ENCODE results near the gene TP53RK.

The TP53RK gene

DNA sequence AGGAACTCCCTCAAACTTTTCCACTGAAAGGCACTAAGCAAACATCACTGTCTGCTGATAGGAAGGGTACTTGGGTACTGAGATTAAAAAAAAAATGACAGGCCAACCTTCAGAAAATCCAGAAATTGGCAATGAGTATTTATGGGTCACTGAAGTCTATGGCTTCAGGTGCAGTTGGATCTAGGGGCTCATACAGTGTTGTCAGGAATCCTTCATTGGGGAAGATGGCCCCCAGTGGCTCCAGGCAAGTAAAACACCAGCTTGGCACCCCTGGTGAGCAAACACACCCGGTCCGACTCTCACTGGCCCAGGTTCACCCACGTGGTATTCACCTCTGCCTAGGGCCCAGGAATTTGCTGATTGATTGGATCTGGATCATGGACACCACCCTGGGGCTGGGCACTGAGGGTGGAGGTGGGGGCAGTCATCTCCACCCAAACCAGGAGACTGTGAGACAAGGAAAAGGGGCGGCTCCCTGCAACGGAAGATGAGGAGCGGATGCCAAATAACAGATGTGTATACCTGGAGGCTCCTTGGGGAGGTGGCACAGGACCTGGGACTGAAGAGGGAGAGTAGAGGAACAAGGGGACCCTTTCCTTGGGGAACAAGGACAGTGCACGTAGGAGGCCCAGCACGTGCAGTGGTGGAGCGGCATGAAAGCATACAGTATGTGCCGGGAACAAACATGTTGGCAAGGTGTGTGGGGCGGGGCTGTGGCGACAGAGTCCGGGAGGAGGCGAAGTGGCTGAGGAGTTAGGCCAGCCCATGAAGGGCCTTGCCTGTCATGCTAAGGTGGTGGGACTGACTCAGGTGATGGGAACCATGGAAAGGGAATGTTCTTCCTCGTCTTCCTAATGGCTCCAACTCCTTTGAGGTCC is 25.0 kb upstream of the TP53RK start:
- no peaks in the 10 kb centered on the region for H3K4me1 ChIP-seq
- no peaks in the 10 kb centered on the region for H3K9me3 ChIP-seq
- no peaks in the 10 kb centered on the region for H3K36me3 ChIP-seq (replicated peaks)
- DNase-seq (ENCODE audit: low spot score in 2 of 2), result no peak
- H3K4me3 ChIP-seq, result no peak overlapping the region
- H3K27me3 ChIP-seq (ENCODE audit: low read depth), result no peaks in the 10 kb centered on the region
- in situ Hi-C loops (cut with MboI; ENCODE audit: low sequenced_read_pairs), result no loop called here

DNA sequence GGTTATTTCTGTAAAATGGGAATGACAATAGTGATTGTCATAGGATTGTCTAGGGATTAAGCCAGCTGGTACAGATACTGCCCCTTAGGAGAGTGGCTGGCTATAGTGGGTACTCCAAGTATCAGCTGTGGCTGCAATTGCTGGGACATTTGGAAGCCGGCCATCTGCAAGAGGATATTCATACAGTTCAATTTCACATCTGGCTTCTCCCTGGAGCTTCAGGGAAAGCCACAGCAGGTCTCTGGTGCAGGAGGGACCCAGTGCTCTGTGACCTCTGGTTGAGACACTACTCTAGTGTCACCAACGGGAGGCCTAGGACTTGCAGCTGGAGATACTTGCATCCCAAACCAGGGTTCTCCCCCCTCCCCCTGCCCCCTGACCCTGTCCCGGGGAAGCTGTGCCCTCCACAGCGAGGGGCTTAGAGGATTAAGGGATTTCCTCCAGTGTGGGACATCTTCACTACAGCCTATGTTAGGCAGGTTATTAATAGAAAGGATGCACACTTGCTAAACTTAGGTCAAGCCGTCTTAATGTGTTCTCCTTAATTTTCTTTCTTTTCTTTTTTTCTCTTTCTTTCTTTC is 22.9 kb upstream of the TP53RK start:
- DNase-seq (ENCODE audit: low spot score in 2 of 2), result no peak
- no peaks in the 10 kb centered on the region for H3K27me3 ChIP-seq (ENCODE audit: low read depth)
- H3K9me3 ChIP-seq, result no peaks in the 10 kb centered on the region
- no peaks in the 10 kb centered on the region for H3K4me1 ChIP-seq
- no peak overlapping the region for H3K4me3 ChIP-seq
- in situ Hi-C loops (cut with MboI; ENCODE audit: low sequenced_read_pairs), result no loop called here
- H3K36me3 ChIP-seq (replicated peaks), result no peaks in the 10 kb centered on the region

DNA sequence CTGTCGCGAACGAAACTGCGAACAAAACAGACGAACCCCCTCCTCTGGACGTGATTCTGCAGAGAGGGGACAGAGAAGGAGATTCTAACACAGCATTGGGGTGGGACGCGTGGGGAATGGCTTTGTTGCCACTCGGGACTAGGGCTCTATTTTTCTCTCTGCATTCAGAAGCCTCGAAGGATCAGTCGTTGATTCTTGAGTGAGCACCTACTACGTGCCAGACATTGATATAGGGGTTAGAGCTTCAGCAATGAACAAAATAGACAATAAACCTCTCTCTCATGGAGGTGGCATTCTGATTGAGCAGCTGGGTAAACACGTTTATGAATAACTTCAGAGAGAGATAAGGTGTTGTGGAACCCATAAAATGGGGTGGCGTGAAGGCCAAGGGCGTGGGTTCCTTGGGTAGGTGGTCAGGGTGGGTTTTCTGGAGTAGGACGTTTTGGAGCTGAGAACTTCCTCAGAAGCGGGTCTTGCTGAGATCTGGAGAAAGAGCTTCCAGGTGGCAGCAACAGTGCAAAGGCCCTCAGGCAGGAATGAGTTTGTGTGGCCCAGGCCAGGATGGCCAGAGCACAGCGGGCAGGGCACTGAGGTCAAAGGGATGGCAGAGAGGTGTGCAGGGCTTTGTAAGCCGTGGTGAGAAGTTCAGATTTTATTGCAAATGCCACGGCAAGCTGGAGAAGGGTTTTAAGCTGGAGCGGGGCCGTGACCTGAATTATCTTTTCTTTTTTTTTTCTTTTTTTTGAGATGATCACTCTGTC is 21.1 kb upstream of the TP53RK start:
- in situ Hi-C loops (cut with MboI; ENCODE audit: low sequenced_read_pairs), result no loop called here
- no peak for DNase-seq (ENCODE audit: low spot score in 2 of 2)
- no peak overlapping the region for H3K4me3 ChIP-seq
- H3K4me1 ChIP-seq, result no peaks in the 10 kb centered on the region
- H3K9me3 ChIP-seq, result no peaks in the 10 kb centered on the region
- H3K36me3 ChIP-seq (replicated peaks), result no peaks in the 10 kb centered on the region
- H3K27me3 ChIP-seq (ENCODE audit: low read depth), result no peaks in the 10 kb centered on the region

DNA sequence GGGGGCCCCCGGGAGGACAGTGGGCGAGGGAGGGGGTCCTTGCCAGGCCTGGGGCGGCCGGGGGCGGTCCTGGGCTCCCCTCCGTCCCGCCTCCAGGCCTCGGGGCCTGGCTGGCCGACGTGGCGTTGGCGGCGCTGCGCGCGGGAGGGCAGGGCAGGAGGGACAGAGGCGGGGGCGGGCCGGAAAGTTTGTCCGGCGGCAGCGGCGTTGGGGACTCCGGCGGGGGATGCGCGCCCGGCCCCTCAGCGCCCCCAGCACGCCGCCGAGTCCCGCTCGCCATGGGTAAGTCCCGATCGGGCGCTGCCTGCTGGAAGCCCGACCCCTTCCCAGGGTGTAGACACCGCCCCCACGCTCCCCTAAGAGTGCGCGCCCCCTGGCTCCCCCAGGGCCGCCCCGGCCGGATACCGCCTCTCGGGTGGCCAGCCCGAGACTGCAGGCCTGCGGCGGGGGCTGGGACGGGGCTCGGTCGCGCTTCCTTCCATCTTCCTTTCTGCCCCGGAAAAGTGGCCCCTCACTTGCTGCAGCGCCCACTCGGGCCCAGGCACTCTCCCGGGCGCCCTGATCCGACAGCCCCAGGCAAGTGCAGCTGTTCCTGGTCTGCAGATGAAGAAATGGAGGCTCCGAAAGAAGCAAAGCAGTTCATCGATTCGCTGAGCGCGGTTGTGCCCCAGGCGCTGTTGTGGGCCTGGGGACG is 20.4 kb upstream of the TP53RK start, which contains the start of gene SLC2A10:
Gene SLC2A10 (plus strand): TSS at position 191 of the 694 bp plus-strand sequence. CDS start 88 bp downstream, at position 279.
- Histone ChIP-seq H3K9me3 (no peaks in the 10 kb centered on the region), H3K4me1 (no peaks in the 10 kb centered on the region; the same call in 1 of the 2 replicates), H3K27me3 (ENCODE audit: low read depth) (no peaks in the 10 kb centered on the region), H3K36me3 (replicated peaks) (no peaks in the 10 kb centered on the region), H3K4me3 (no peak within 1 kb of the TSS)
- in situ Hi-C loops (cut with MboI; ENCODE audit: low sequenced_read_pairs), result no loop called here
- no peak for DNase-seq (ENCODE audit: low spot score in 2 of 2)

DNA sequence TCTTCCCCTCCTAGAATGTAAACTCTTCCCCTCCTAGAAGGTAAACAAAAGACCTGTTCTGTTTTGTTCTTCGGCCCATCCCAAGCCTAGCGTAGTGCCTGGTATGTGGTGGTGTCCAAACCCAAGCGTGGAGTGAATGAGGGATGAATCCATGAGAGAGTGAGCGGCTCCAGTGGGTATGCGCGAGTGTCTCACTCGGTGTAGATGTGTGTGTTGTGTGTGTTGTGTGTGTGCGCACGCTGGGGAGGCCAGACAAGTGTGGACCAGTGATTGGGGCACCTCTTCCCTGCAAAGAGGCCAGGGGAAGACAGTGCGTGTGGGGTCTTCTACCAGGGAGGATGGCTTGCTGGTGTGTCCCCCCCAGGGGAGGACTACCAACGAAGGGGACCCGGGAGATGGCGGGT is 19.8 kb upstream of the TP53RK start:
- no peak for DNase-seq (ENCODE audit: low spot score in 2 of 2)
- Histone ChIP-seq H3K36me3 (replicated peaks) (no peaks in the 10 kb centered on the region), H3K4me1 (no peaks in the 10 kb centered on the region; the same call in 1 of the 2 replicates), H3K27me3 (ENCODE audit: low read depth) (no peaks in the 10 kb centered on the region), H3K4me3 (no peak overlapping the region), H3K9me3 (no peaks in the 10 kb centered on the region)
- in situ Hi-C loops (cut with MboI; ENCODE audit: low sequenced_read_pairs), result no loop called here

DNA sequence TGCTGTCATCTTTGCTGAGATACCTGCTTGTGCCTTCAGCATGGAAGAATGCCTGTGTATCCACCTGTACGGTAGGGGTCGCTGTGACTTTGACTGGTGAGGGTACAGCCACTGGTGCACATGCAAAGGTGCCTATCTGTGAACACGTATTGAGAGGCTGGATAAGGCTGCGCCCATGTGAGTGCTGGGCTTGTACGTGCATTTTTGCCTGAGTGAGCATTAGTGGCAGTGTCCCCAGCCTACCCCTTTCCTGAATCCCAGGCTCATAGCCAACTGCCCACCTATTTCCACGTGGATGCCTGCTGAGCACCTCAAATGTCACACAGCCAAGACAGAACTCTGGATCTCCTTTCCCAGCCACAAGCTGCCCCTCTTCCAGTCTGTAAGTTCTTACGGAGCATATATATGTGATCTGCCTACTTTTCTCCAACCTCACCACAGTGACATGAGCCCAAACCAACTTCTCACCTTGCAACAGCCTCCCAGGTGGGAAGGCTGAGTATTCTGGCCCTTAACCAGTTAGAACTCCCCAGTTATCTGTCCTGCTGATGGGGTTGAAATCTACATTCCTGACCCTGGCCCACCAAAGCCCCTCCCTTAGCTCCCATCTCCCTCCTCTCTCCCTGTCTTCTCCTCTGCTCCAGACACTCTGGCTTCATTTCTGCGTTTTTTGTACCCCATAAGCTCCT is 19.1 kb upstream of the TP53RK start:
- Histone ChIP-seq H3K36me3 (replicated peaks) (no peaks in the 10 kb centered on the region), H3K4me3 (no peak overlapping the region), H3K9me3 (no peaks in the 10 kb centered on the region), H3K4me1 (no peaks in the 10 kb centered on the region; the same call in 1 of the 2 replicates), H3K27me3 (ENCODE audit: low read depth) (no peaks in the 10 kb centered on the region)
- in situ Hi-C loops (cut with MboI; ENCODE audit: low sequenced_read_pairs), result no loop called here
- DNase-seq (ENCODE audit: low spot score in 2 of 2), result no peak

DNA sequence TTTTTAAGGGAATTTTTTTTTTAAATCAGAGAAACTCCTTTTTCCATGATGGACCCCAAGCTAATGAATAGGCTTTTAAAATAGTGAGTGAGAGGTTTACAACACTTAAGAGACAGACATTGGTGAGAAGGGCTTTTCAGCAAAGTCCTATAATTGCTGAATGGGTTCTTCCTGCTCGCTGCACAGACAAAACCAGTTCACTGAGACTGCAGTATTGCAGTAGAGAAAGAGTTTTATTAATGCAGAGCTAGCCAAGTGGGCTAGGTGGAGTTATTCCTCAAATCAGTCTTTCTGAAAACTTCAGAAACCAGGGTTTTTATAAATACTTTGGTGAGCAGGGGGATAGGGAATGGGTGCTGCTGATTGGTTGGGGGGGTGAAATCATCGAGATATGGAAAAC is 17.0 kb upstream of the TP53RK start:
- Histone ChIP-seq H3K4me1 (no peaks in the 10 kb centered on the region; the same call in 1 of the 2 replicates), H3K36me3 (replicated peaks) (no peaks in the 10 kb centered on the region), H3K9me3 (no peaks in the 10 kb centered on the region), H3K4me3 (no peak overlapping the region), H3K27me3 (ENCODE audit: low read depth) (no peaks in the 10 kb centered on the region)
- no peak for DNase-seq (ENCODE audit: low spot score in 2 of 2)
- in situ Hi-C loops (cut with MboI; ENCODE audit: low sequenced_read_pairs), result no loop called here

DNA sequence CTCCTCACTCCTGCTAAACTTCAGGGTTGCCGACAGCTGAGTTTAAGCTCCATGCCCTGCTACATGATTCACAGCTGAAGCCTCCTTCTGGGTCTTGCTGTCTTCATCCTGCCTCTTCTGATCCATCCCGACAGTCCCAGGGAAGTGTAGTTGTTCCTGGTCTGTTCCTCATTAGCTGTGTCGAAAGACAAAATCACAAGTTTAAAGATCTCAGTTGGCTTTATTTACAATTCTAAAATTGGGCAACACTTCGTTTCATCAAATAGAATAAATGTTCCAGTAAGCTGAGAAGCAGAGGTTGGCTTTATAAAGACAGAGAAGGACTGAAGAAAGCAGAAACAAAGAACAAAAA is 16.1 kb upstream of the TP53RK start:
- H3K27me3 ChIP-seq (ENCODE audit: low read depth), result no peaks in the 10 kb centered on the region
- H3K4me1 ChIP-seq, result no peaks in the 10 kb centered on the region; the same call in 1 of the 2 replicates
- H3K4me3 ChIP-seq, result no peak overlapping the region
- no peaks in the 10 kb centered on the region for H3K9me3 ChIP-seq
- no peak for DNase-seq (ENCODE audit: low spot score in 2 of 2)
- H3K36me3 ChIP-seq (replicated peaks), result no peaks in the 10 kb centered on the region
- in situ Hi-C loops (cut with MboI; ENCODE audit: low sequenced_read_pairs), result no loop called here

DNA sequence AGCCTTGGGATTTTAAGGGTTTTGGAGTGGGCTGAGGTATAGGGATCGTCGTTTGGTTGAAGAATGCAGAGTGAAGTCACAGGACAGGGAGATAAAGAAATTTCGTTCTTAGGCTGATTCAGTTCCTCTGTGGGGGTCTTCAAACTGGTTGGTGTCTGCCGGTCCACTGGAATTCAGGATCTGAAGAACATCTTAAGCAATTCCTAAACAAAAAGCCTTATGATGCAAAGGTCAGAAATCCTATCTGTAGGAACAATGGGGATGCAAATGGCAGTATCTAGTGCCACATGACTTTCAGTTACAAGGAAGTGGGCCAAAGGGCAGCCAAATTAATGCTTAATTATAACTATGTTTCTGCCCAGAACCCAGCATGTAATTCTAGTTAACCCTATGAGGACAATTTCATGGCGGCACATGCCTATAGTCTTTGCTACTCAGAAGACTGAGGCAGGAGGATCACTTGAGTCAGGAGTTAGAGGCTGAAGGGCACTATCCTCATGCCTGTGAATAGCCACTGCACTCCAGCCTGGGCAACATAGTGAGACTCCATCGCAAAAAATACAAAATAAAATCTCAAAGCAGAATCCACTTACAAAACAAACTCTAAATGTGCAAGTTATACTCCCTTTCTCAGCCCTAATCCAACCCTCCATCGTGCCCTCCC is 15.6 kb upstream of the TP53RK start:
- no peak overlapping the region for H3K4me3 ChIP-seq
- DNase-seq (ENCODE audit: low spot score in 2 of 2), result no peak
- no peaks in the 10 kb centered on the region; the same call in 1 of the 2 replicates for H3K4me1 ChIP-seq
- no peaks in the 10 kb centered on the region for H3K27me3 ChIP-seq (ENCODE audit: low read depth)
- H3K9me3 ChIP-seq, result no peaks in the 10 kb centered on the region
- in situ Hi-C loops (cut with MboI; ENCODE audit: low sequenced_read_pairs), result no loop called here
- H3K36me3 ChIP-seq (replicated peaks), result no peaks in the 10 kb centered on the region

DNA sequence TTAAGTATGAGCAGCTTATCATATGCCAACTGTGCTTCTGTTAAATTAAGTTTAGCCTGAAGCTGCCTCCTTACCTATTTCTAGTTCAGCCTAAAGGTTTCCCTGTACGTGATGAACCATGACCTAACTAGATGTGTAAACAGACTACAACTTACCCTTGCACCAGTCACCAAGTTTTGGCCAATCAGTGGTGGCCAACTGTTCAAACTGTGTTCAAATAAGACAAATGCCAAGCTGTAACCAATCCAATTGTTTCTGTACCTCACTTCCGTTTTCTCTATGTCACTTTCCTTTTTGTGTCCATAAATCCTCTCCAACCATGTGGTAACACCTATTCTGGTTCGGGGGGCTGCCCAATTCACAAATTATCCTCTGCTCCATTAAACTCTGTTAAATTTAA is 14.2 kb upstream of the TP53RK start:
- H3K36me3 ChIP-seq (replicated peaks), result no peaks in the 10 kb centered on the region

DNA sequence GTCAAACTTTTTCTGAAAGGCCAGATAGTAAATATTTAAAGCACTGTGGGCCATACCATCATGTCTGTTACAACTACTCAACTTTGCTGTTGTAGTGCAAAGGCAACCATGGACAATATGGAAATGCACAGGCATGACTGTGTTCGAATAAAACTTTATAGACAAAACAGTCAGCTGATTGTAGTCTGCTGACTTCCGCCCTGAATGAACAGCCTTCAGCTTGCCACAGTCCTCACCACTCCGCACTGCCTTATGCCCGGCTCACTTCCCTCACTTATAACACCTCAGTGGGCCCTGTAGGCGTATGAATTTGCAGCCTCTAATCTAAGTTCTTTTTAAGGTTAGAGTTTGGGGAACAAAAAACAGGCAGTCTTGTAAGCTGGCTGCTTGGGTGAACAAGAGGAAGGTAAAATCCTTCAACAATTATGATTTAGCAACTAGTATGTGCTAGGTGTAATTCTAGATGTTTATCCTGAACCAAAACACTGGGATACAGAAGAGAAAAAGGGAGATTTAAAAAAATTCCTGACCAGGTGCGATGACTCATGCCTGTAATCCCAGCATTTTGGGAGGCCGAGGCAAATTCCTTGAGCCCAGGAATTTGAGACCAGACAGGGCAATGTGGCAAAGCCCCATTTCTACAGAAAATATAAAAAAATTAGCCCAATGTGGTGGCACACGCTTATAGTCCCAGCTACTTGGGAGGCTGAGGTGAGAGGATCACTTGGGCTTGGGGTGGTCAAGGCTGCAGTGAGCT is 13.4 kb upstream of the TP53RK start:
- Histone ChIP-seq H3K9me3 (no peaks in the 10 kb centered on the region), H3K36me3 (replicated peaks) (no peaks in the 10 kb centered on the region), H3K27me3 (ENCODE audit: low read depth) (no peaks in the 10 kb centered on the region), H3K4me3 (no peak overlapping the region), H3K4me1 (no peaks in the 10 kb centered on the region; the same call in 1 of the 2 replicates)
- DNase-seq (ENCODE audit: low spot score in 2 of 2), result no peak
- in situ Hi-C loops (cut with MboI; ENCODE audit: low sequenced_read_pairs), result no loop called here

More for the DNA sequence above, 14.2 kb upstream of the TP53RK start:
- no peaks in the 10 kb centered on the region for H3K27me3 ChIP-seq (ENCODE audit: low read depth)
- H3K4me3 ChIP-seq, result no peak overlapping the region
- DNase-seq (ENCODE audit: low spot score in 2 of 2), result no peak
- no peaks in the 10 kb centered on the region for H3K9me3 ChIP-seq
- no peaks in the 10 kb centered on the region; the same call in 1 of the 2 replicates for H3K4me1 ChIP-seq
- in situ Hi-C loops (cut with MboI; ENCODE audit: low sequenced_read_pairs), result no loop called here

DNA sequence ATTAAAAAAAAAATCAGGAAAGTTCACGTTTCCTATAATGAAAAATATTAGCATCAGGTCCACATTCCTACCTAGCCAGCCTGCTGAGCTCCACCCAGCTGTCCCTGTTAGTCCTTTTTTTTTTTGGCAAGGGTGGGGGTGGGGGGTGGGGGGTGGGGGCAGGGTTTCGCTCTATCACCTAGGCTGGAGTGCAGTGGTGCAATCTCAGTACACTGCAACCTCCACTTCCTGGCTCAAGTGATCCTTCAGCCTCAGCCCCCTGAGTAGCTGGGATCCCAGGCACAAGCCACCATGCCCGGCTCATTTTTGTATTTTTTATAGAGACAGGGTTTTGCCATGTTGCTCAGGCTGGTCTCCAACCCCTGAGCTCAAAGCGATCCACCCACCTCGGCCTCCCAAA is 12.7 kb upstream of the TP53RK start:
- in situ Hi-C loops (cut with MboI; ENCODE audit: low sequenced_read_pairs), result no loop called here

More for the DNA sequence above, 12.7 kb upstream of the TP53RK start:
- no peak for DNase-seq (ENCODE audit: low spot score in 2 of 2)
- Histone ChIP-seq H3K36me3 (replicated peaks) (no peaks in the 10 kb centered on the region), H3K9me3 (no peaks in the 10 kb centered on the region), H3K4me3 (no peak overlapping the region), H3K4me1 (no peaks in the 10 kb centered on the region; the same call in 1 of the 2 replicates), H3K27me3 (ENCODE audit: low read depth) (no peaks in the 10 kb centered on the region)
